ENCODE data around the gene PDE4D. TPM values are rescaled to one million over a fixed set of nuclear protein-coding genes. Genes with fewer than 3 reads are reported as not detected.
"Not testable (repeated sequence)": the region's sequence is repeated elsewhere in the genome, so short reads cannot be mapped to it uniquely, and the experiment has no call there.

The PDE4D gene
- polyA plus RNA-seq, 3 donors = 20.8 to 22.7 (median 21.8) TPM

GRCh38 chr5:59620535-59621212 lies 272.9 kb downstream of the PDE4D start:
- no peak for DNase-seq (ENCODE audit: low read depth in 3 of 3, low spot score in 2 of 3)

DNA sequence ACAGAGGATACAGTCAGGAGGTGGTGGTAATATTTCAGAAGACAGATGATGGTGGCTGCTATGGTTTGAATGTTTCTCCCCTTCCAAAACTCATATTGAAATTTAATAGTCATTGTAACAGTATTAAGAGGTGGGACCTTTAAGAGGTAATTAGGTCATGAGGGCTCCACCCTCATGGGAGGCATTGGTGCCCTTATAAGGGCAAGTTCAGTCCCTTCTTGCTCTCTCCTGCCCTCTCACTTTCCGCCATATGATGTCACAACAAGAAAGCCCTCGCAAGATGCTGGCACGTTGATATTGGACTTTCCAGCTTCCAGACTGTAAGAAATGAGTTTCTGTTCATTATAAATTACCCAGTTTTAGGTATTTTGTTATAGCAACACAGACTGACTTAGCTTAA lies 274.9 kb downstream of the PDE4D start:
- no peak for DNase-seq (ENCODE audit: low read depth in 3 of 3, low spot score in 2 of 3)

DNA sequence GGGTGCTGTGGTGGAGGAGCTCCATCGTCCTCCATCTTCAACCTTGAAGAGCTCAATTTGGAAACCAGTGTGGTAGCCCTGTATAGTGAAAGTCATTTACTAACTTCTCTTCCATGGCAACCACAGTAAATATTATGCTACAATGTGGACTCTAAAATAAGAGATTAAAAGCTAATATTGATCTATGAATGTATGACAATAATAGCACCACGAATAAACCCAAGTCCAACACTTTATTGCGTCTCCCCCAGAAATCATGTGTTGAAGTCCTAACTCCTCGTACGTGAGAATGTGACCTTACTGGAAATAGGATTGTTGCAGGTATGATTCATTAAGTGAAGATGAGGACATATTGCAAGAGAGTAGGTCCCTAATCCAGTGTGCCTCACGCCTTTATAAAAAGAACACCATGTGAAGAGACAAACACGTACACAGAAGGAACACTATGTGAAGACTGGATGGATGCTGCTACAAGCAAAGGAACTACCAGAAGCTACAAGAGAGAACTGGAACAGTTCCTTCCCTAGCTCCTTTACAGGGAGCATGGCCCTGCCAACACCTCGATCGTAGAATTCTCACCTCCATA lies 276.2 kb downstream of the PDE4D start:
- DNase-seq (ENCODE audit: low read depth in 3 of 3, low spot score in 2 of 3) = no peak

DNA sequence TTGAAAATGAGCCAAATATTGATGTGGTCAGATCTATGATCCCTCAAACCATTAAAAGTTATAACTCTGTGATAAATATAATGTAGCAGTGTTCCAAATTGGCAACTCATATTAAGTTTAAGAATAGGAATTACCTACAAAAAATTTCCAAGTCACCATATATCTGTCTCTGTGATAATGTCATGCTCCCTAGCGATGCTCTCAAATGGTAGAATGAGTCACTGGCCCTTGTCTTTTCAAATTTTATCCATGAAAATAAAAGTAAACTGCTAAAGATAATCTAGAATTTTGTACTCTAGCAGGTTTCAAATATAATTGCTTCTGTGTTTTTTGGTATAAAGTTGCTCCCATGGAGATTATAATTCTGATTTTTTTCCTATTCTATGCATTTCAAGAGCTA lies 277.1 kb downstream of the PDE4D start:
- no peak for DNase-seq (ENCODE audit: low read depth in 3 of 3, low spot score in 2 of 3)

DNA sequence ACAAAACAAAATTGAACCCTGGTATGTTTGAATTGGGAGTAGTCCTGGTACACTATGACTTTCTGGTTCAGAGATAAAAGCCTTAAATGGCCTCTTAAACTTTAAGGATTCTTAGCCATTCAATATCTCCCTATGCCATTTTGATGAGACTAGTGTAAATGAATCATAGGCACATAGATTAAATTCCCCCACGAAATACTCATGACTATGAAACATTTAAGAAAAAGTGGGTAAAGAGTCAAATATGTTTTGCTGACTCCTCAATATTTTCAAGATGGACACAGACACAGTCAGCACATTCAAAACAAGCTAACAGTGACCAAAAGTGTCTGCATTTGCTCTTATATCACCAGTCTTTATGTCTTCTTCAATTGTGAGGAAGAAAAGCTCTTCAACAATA lies 278.3 kb downstream of the PDE4D start:
- no peak for DNase-seq (ENCODE audit: low read depth in 3 of 3, low spot score in 2 of 3)

GRCh38 chr5:59609501-59610265 lies 283.8 kb downstream of the PDE4D start:
- no peak for DNase-seq (ENCODE audit: low read depth in 3 of 3, low spot score in 2 of 3)

- DNase-seq (ENCODE audit: low read depth in 3 of 3, low spot score in 2 of 3) = no peak
Measured at GRCh38 chr5:59608745-59609144, 284.8 kb downstream of the PDE4D start.

DNA sequence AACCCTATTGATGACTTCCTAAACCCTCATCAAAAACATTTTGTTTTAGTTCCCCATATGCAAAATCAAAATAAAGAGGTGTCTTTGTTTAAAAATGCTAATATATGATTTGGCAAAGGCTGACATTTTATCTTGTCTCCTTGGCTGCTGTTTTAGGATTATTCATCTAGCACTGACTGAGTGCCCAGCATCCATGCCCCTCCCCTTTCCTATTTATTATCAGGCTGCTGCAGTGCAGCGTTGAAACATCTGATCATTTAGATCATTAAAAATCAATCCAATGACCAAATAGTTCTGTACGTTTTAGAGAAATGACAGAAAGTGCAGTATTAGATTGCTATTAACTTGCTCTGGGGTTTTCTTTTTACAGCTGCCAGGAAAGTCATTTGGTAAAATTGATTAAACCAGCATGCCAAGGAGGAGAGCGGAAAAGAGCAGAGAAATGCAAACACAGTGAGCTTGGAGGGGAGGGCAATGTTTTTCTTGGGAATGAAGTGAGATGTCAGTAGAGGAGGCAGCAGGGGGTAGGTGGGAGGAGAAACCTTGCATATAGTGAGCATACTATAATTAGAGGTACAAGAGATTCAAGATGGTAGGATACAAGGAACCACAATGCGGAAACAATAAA lies 286.3 kb downstream of the PDE4D start:
- DNase-seq (ENCODE audit: low read depth in 3 of 3, low spot score in 2 of 3) = no peak

GRCh38 chr5:59605915-59606314 lies 287.6 kb downstream of the PDE4D start:
- no peak for DNase-seq (ENCODE audit: low read depth in 3 of 3, low spot score in 2 of 3)

- DNase-seq (ENCODE audit: low read depth in 3 of 3, low spot score in 2 of 3) = no peak
Measured at GRCh38 chr5:59604111-59604510, 289.4 kb downstream of the PDE4D start.

GRCh38 chr5:59600998-59601397 lies 292.5 kb downstream of the PDE4D start:
- no peak for DNase-seq (ENCODE audit: low read depth in 3 of 3, low spot score in 2 of 3)

DNA sequence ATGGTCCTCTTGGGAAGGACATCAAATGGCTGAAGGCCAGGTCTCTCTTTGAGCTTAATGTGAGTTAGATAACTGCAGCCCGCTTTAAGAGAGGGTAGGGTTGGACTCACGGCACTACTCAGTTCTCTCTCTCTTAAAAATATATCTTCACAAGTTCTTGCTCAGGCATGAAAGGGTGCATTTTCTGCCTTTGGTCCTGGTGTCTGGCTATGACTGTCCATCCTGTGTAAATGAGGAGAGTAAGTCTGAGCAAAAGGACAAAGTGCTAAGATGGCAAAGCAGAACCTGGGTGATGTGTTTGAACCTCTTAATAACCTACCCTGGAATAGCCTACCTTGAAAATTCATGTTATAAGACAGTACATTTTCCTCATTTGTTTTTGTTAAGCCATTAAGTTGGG lies 293.4 kb downstream of the PDE4D start:
- DNase-seq (ENCODE audit: low read depth in 3 of 3, low spot score in 2 of 3) = no peak

DNA sequence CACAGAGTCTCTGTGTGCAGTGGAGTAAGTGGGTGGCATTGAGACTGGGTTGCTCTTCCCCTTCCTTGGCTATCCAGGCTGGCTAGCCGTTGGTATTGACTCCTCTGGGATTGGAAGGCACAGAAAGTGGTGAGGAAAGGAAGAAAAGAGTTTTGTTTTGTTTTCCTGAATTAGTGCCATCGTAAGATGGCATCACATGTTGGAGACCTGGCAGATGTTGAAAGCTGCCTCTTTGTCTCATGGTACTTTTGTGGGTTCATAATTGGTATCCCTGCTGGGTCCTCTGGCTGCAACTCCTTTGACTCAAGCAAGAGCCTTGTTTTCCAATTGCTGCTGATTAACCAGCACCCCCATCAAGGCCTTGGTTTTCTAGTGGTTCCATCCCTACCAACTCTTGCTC lies 293.8 kb downstream of the PDE4D start:
- DNase-seq (ENCODE audit: low read depth in 3 of 3, low spot score in 2 of 3) = no peak

DNA sequence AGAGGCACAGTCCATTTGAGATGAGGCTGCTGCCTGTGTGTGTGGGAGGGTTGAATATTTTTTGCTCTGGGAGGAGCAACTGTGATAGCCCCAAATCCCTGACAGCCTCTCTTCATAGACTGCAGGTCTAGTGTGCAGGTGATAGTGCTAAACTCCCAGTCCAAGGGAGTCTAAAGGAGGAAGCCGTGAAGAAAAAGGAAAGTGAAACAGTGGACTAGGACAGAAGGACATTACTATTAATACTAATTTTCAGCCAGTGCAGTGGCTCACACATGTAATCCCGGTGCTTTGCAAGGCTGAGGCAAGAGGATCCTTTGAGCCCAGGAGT lies 295.0 kb downstream of the PDE4D start:
- no peak for DNase-seq (ENCODE audit: low read depth in 3 of 3, low spot score in 2 of 3)

- no peak for DNase-seq (ENCODE audit: low read depth in 3 of 3, low spot score in 2 of 3)
Measured at GRCh38 chr5:59597690-59598546, 295.6 kb downstream of the PDE4D start.

- DNase-seq (ENCODE audit: low read depth in 3 of 3, low spot score in 2 of 3) = no peak
Measured at GRCh38 chr5:59596586-59597350, 296.8 kb downstream of the PDE4D start.

- not testable (repeated sequence) for DNase-seq (ENCODE audit: low read depth in 3 of 3, low spot score in 2 of 3)
Measured at GRCh38 chr5:59594118-59594517, 299.4 kb downstream of the PDE4D start.

DNA sequence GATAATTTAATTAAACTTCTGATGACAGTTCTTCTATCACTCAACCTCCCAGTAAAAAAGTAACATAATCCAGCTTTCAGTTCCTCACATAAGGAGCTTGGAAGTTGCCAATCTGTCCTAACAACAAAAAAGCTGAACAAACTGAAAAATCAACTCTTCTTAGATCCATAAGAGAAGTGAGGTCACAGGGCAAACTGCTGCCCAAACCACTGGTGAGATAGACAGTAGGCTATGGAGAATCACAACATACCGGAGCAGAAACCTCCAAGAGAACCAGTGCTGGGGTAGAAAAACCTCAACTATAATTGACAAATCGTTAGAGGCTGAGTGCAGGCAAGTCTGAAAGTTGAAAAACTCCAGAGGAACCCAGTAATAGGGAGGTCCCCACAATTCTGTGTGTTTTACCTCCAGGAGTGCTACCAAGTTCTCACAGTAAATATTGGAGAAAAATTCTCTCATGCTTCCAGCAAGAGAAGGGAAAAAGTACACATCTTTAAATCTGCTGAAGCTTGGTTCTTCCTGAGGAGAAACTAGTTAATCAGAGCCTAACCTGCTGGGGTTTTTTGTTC lies 300.0 kb downstream of the PDE4D start:
- no peak for DNase-seq (ENCODE audit: low read depth in 3 of 3, low spot score in 2 of 3)

- peak in 1 of 3 donors; percentile 42 for DNase-seq (ENCODE audit: low read depth in 3 of 3, low spot score in 2 of 3)
Measured at GRCh38 chr5:59592101-59592500, 301.4 kb downstream of the PDE4D start.

DNA sequence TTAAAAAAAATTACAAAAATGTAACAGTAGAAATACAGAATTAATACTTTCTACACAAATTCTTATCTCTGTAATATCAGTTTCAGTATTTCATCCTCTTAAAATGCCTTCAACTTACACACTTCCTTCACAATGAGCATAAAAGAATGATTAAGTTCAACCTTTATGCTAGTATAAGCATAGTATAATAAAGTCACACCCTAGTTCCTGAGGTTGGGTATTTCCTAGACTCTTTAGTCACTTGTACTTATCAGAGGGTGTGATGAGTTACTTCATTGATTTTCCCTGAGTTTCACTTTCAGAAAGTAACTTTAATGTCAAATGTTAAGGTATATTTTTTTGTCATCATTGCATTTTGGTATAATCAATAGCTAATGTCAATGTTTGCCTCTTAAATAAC lies 302.4 kb downstream of the PDE4D start:
- DNase-seq (ENCODE audit: low read depth in 3 of 3, low spot score in 2 of 3) = no peak
